ENCODE measurements around the gene GANAB. TPM values are rescaled to one million over a fixed set of nuclear protein-coding genes. Genes with fewer than 3 reads are reported as not detected.
"Not testable (repeated sequence)": the region's sequence is repeated elsewhere in the genome, so short reads cannot be mapped to it uniquely, and the experiment has no call there.

The GANAB gene
- total RNA-seq, 1 experiment from 2014 or later: 475 TPM

DNA sequence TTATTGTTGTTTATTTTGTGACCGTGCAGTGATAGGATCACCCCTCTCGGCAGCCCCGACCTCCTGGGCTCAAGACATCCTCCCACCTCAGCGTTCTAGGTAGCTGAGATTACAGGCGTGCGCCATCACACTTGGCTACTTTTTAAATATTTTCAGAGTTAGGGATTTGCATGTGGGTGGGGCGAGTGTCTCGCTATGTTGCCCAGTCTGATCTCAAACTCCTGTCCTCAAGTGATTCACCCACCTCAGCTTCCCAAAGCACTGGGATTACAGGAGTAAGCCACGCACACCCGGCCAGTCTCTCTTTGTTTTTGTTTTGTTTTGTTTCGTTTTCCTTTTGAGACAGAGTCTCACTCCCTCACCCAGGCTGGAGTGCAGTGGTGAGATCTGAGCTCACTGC lies 7.9 kb upstream of the GANAB start:
- BruUV-seq (replicated peaks): no TSS peak
- Histone ChIP-seq H3K27me3 (replicated peaks; ENCODE audit: insufficient read depth, low read depth, low read length, poor library complexity) (no peaks in the 10 kb centered on the region), H3K4me1 (ENCODE audit: insufficient read depth, low read length, poor library complexity, severe bottlenecking) (peaks cover 10% of the 10 kb centered on the region), H3K27ac (ENCODE audit: low read depth, low read length, poor library complexity, severe bottlenecking) (no peak overlapping the region), H3K36me3 (ENCODE audit: insufficient read depth, low read length, poor library complexity, severe bottlenecking) (peaks cover 7% of the 10 kb centered on the region), H3K9me3 (ENCODE audit: low read depth, low read length, poor library complexity, severe bottlenecking) (no peaks in the 10 kb centered on the region), H3K4me3 (ENCODE audit: low read depth, low read length, poor library complexity, severe bottlenecking) (no peak overlapping the region)
- CTCF ChIA-PET: no interaction called here
- DNase-seq (ENCODE audit: low spot score): no peak
- intact Hi-C loops (cut with micrococcal nuclease; ENCODE audit: unreplicated experiment): no loop called here
- POLR2A ChIA-PET (ENCODE audit: low non-redundant PET): no interaction called here
- TF ChIP-seq, protein P1, sequence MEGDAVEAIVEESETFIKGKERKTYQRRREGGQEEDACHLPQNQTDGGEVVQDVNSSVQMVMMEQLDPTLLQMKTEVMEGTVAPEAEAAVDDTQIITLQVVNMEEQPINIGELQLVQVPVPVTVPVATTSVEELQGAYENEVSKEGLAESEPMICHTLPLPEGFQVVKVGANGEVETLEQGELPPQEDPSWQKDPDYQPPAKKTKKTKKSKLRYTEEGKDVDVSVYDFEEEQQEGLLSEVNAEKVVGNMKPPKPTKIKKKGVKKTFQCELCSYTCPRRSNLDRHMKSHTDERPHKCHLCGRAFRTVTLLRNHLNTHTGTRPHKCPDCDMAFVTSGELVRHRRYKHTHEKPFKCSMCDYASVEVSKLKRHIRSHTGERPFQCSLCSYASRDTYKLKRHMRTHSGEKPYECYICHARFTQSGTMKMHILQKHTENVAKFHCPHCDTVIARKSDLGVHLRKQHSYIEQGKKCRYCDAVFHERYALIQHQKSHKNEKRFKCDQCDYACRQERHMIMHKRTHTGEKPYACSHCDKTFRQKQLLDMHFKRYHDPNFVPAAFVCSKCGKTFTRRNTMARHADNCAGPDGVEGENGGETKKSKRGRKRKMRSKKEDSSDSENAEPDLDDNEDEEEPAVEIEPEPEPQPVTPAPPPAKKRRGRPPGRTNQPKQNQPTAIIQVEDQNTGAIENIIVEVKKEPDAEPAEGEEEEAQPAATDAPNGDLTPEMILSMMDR (conservative IDR thresholded peaks at IDR 0.05; ENCODE audit: low read depth, low read length): no peak
- TF ChIP-seq EZH2 (IDR thresholded peaks at IDR 0.05; ENCODE audit: borderline replicate concordance, low read depth, low read length, poor library complexity, severe bottlenecking): no peak

DNA sequence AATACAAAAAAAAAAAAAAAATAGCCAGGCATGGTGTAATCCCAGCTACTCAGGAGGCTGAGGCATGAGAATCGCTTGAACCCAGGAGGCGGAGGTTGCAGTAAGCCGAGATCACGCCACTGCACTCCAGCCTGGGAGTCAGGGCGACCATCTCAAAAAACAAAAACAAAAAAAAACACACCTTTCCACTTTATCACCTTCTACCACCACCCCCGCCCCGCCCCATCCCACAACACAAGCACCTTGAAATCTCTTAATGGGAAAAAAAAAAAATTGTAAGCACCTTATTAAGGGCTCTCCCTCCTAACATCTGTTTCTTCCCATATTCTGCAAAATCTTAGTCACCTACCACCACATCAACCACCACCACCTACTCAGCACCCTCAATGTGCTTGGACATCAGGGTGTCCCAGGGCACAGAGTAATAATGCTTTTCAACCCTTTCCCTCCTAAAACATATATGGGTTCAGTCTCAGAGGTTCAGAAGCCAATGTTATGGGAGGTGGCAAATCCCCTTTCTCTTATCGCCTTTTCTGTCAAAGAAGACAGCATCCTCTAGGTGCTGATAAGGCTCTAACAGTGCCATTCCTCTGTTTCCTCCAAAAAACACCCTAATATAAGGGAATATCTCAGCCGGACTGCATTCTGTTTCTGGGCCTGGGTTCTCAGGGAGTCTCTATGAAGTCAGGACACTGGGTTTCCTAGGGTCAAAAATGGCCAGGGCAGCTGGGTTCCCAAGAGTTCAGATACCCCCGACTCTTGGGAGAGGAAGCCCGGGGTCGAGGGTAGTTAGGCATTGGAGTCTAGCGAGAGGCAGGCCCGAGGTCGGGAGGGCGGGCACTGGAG lies 6.0 kb upstream of the GANAB start:
- ChIA-PET CTCF (no interaction called here), POLR2A (ENCODE audit: low non-redundant PET) (interaction anchor here (1.0 to 1.4 kb wide), 2 partner anchors 13 to 61 kb away, joined by 6 to 7 read pairs; partner anchors contain the start of genes C11orf98, CSKMT and TUT1)
- no peak for DNase-seq (ENCODE audit: low spot score)
- Histone ChIP-seq H3K27ac (ENCODE audit: low read depth, low read length, poor library complexity, severe bottlenecking) (peak overlapping the region; percentile 90), H3K36me3 (ENCODE audit: insufficient read depth, low read length, poor library complexity, severe bottlenecking) (peaks cover 25% of the 10 kb centered on the region), H3K4me1 (ENCODE audit: insufficient read depth, low read length, poor library complexity, severe bottlenecking) (peaks cover 12% of the 10 kb centered on the region), H3K4me3 (ENCODE audit: low read depth, low read length, poor library complexity, severe bottlenecking) (peak overlapping the region; percentile 81), H3K27me3 (replicated peaks; ENCODE audit: insufficient read depth, low read depth, low read length, poor library complexity) (no peaks in the 10 kb centered on the region), H3K9me3 (ENCODE audit: low read depth, low read length, poor library complexity, severe bottlenecking) (no peaks in the 10 kb centered on the region)
- no peak for TF ChIP-seq EZH2 (IDR thresholded peaks at IDR 0.05; ENCODE audit: borderline replicate concordance, low read depth, low read length, poor library complexity, severe bottlenecking)
- TF ChIP-seq, protein P1 (conservative IDR thresholded peaks at IDR 0.05; ENCODE audit: low read depth, low read length): no peak
- intact Hi-C loops (cut with micrococcal nuclease; ENCODE audit: unreplicated experiment): no loop called here
- no TSS peak for BruUV-seq (replicated peaks)

DNA sequence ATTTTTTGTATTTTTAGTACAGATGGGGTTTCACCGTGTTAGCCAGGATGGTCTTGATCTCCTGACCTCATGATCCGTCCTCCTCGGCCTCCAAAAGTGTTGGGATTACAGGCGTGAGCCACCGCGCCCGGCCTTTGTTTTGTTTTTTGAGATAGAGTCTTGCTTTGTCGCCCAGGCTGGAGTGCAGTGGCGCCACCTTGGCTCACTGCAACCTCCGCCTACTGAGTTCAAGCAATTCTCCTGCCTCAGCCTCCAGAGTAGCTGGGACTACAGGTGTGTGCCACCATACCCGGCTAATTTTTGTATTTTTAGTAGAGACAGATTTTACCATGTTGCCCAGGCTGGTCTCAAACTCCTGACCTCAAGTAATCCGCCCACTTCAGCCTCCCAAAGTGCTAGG lies 3.9 kb upstream of the GANAB start:
- H3K36me3 ChIP-seq (ENCODE audit: insufficient read depth, low read length, poor library complexity, severe bottlenecking): peaks cover 25% of the 10 kb centered on the region
- H3K27me3 ChIP-seq (replicated peaks; ENCODE audit: insufficient read depth, low read depth, low read length, poor library complexity); H3K27ac ChIP-seq (ENCODE audit: low read depth, low read length, poor library complexity, severe bottlenecking); BruUV-seq (replicated peaks); POLR2A ChIA-PET (ENCODE audit: low non-redundant PET); intact Hi-C loops (cut with micrococcal nuclease; ENCODE audit: unreplicated experiment); H3K4me3 ChIP-seq (ENCODE audit: low read depth, low read length, poor library complexity, severe bottlenecking); H3K9me3 ChIP-seq (ENCODE audit: low read depth, low read length, poor library complexity, severe bottlenecking); DNase-seq (ENCODE audit: low spot score); CTCF ChIA-PET: not testable (repeated sequence)
- H3K4me1 ChIP-seq (ENCODE audit: insufficient read depth, low read length, poor library complexity, severe bottlenecking): peaks cover 19% of the 10 kb centered on the region

Measured in A673 (cell line).